Duodenal mucosa (tissue), 2 donors: ENCODE measurements around the gene DOCK7.

Experiments used
- H3K27ac ChIP-seq: one replicate; pipeline ENCODE4 v1.7.0; 2013; ENCODE audit warnings: low read depth, low read length
- H3K27me3 ChIP-seq, 2 donors: one replicate each; pipeline ENCODE4 v1.7.0; 2013; ENCODE audit warnings: low read length in 2 of 2, control low read depth in 1 of 2; ENCODE audit not compliant: insufficient read depth in 2 of 2, control insufficient read depth in 1 of 2
- H3K36me3 ChIP-seq, 2 donors: one replicate each; pipeline ENCODE4 v1.7.0; 2013; ENCODE audit warnings: low read length in 2 of 2, control low read depth in 1 of 2; ENCODE audit not compliant: insufficient read depth in 2 of 2, control insufficient read depth in 1 of 2
- H3K4me1 ChIP-seq, 2 donors: one replicate each; pipeline ENCODE4 v1.7.0; 2013; ENCODE audit warnings: low read length in 2 of 2, control low read depth in 1 of 2; ENCODE audit not compliant: insufficient read depth in 2 of 2, control insufficient read depth in 1 of 2
- H3K4me3 ChIP-seq, 2 donors: one replicate each; pipeline ENCODE4 v1.7.0; 2013; ENCODE audit warnings: low read length in 2 of 2, low read depth in 1 of 2
- H3K9ac ChIP-seq, 2 donors: one replicate each; pipeline ENCODE4 v1.7.0; 2013; ENCODE audit warnings: low read length in 2 of 2, low read depth in 1 of 2
- H3K9me3 ChIP-seq, 2 donors: one replicate each; pipeline ENCODE4 v1.7.0; 2013; ENCODE audit warnings: low read length in 2 of 2, control low read depth in 1 of 2; ENCODE audit not compliant: control insufficient read depth in 1 of 2

The DOCK7 gene

DNA sequence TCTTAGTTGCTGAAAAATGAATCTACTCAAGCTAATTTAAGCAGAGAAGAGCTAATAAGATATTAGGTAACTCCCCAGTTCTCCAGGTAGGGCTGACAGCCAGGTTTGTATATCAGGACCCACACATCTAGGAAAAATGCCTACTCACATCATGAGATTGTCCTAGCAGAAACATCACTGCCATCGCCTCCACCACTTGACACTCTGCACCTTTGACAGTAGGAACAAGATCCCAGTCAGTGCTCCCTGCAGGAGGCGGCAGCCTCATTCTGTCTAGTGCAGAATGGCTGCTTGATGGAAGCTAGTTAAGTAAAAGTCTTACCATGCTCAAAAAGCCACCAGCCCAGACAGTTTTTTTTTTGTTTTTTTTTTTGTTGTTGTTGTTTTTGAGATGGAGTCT lies 282.9 kb downstream of the DOCK7 start:
- no peaks in the 10 kb centered on the region for H3K27me3 ChIP-seq
- no peaks in the 10 kb centered on the region for H3K36me3 ChIP-seq
- no peak overlapping the region for H3K27ac ChIP-seq
- no peak overlapping the region for H3K9ac ChIP-seq
- no peaks in the 10 kb centered on the region for H3K9me3 ChIP-seq
- H3K4me1 ChIP-seq = no peaks in the 10 kb centered on the region
- no peak overlapping the region for H3K4me3 ChIP-seq
